ENCODE results near the gene KRCC1.
"Not testable (repeated sequence)": the region's sequence is repeated elsewhere in the genome, so short reads cannot be mapped to it uniquely, and the experiment has no call there.

Gene KRCC1

GRCh38 chr2:88000474-88000873 lies 55.1 kb downstream of the KRCC1 start:
- DNase-seq (ENCODE audit: low read depth), result not testable (repeated sequence)

- DNase-seq (ENCODE audit: low read depth), result no peak
Measured at GRCh38 chr2:87996570-87996969, 59.0 kb downstream of the KRCC1 start.

GRCh38 chr2:87995756-87996155 lies 59.8 kb downstream of the KRCC1 start:
- no peak for DNase-seq (ENCODE audit: low read depth)

- DNase-seq (ENCODE audit: low read depth), result not testable (repeated sequence)
Measured at GRCh38 chr2:87994304-87994850, 61.2 kb downstream of the KRCC1 start.

GRCh38 chr2:87992569-87992968 lies 63.0 kb downstream of the KRCC1 start:
- DNase-seq (ENCODE audit: low read depth), result not testable (repeated sequence)

GRCh38 chr2:87987473-87987872 lies 68.1 kb downstream of the KRCC1 start:
- DNase-seq (ENCODE audit: low read depth), result not testable (repeated sequence)

- DNase-seq (ENCODE audit: low read depth), result not testable (repeated sequence)
Measured at GRCh38 chr2:87985902-87986301, 69.7 kb downstream of the KRCC1 start.

- not testable (repeated sequence) for DNase-seq (ENCODE audit: low read depth)
Measured at GRCh38 chr2:87981182-87981581, 74.4 kb downstream of the KRCC1 start.

Data from activated T-cell treated with anti-CD3 and anti-CD28 coated beads for 48 hours (primary cell).